Lower leg skin (tissue), 3 donors: ENCODE measurements around the gene CCDC9.

Source experiments
- CTCF ChIP-seq, 3 donors: fragments of 450-650 bp; IDR thresholded peaks; one replicate each; pipeline ENCODE4 v1.5.1; 2016; ENCODE audit warnings: antibody characterized with exemption in 3 of 3, mild to moderate bottlenecking in 3 of 3, moderate library complexity in 2 of 3
- POLR2A ChIP-seq, 2 donors: fragments of 450-650 bp; IDR thresholded peaks; one replicate each; pipeline ENCODE4 v1.6.1; 2016 to 2017; ENCODE audit warnings: antibody characterized with exemption in 2 of 2, mild to moderate bottlenecking in 1 of 2, moderate library complexity in 1 of 2

- peak in 2 of 3 donors; percentile 46 to 76 for TF ChIP-seq CTCF (IDR thresholded peaks at IDR 0.05)
- no peak for TF ChIP-seq POLR2A (IDR thresholded peaks at IDR 0.05)
Observed at GRCh38 chr19:47210689-47211316, 45.5 kb upstream of the CCDC9 start.
